Measurements from ENCODE around the gene PALLD.

PALLD gene

DNA sequence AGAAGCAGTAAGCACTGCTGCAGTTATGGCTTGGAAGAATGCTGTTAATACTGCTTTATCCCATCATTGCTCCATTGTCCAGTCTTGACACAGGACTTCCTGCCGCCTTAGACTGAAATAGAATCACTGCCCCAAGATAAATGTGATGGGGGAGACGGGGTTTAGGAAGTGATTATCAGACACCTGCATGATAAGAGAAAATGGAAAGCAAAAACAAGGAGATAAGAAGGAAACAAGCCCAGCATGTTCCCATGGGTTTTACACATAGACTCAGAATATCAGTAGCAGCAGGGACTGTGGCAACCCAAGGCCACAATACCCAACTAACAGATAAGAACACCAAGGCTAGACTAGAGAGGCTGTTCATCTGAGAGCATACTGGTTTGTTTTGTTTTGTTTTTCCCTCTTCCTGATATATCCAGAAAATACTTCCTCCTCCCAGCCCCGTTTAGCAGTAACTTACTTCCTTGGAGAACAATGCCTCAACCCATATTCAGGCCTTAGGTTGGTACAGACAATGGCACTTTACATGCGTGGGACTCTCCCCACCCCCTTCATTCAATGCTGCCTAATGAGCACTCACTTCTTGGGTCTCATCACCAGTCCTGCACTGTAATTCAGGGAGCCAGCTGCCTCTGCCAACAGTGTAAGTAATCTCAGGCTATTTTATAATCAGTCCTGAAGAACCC, 280.6 kb downstream of the PALLD start (continued):
- TF ChIP-seq REPIN1 (tag by site-specific recombination; IDR thresholded peaks at IDR 0.05; ENCODE audit: low read depth) (no peak), KLF7 (tag by site-specific recombination; IDR thresholded peaks at IDR 0.05; ENCODE audit: borderline replicate concordance) (no peak), ZNF707 (tag by site-specific recombination; IDR thresholded peaks at IDR 0.05) (no peak), ZBTB20 (tag by site-specific recombination; IDR thresholded peaks at IDR 0.05) (no peak), IKZF3 (tag by site-specific recombination; IDR thresholded peaks at IDR 0.05) (no peak), ZFHX2 (tag by site-specific recombination; conservative IDR thresholded peaks at IDR 0.05) (no peak)
- TF ChIP-seq, protein P1, sequence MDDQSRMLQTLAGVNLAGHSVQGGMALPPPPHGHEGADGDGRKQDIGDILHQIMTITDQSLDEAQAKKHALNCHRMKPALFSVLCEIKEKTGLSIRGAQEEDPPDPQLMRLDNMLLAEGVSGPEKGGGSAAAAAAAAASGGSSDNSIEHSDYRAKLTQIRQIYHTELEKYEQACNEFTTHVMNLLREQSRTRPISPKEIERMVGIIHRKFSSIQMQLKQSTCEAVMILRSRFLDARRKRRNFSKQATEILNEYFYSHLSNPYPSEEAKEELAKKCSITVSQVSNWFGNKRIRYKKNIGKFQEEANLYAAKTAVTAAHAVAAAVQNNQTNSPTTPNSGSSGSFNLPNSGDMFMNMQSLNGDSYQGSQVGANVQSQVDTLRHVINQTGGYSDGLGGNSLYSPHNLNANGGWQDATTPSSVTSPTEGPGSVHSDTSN (CRISPR knock-in tag; IDR thresholded peaks at IDR 0.05): no peak

DNA sequence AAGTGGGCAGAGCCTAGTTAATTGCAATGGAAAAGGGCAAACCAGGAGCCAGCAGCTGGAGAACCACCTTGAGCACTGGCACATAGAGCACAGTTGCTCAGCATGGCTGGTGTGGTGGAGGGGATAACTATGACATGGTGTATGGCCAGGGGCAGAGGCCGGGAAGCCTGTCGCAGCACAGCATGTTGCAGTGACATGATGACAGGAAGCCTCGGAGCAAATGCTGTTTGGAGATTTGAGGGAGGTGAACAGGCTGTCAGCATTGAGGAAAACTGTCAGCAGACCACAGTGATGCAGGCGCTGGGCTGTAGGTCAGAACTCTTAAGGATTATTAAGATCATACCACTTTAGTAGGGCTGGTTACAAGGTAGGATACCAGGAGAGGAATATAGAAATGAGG, 284.5 kb downstream of the PALLD start:
- TF ChIP-seq REPIN1 (tag by site-specific recombination; IDR thresholded peaks at IDR 0.05; ENCODE audit: low read depth) (no peak), ZNF423 (tag by site-specific recombination; IDR thresholded peaks at IDR 0.05) (no peak), SP3 (tag by site-specific recombination; IDR thresholded peaks at IDR 0.05) (no peak), ZNF670 (tag by site-specific recombination; IDR thresholded peaks at IDR 0.05; ENCODE audit: low read depth) (no peak), MYNN (tag by site-specific recombination; IDR thresholded peaks at IDR 0.05; ENCODE audit: borderline replicate concordance) (no peak), BCL11B (tag by site-specific recombination; IDR thresholded peaks at IDR 0.05; ENCODE audit: low read depth) (no peak), ZNF266 (tag by site-specific recombination; IDR thresholded peaks at IDR 0.05; ENCODE audit: low read depth) (no peak), ZNF2 (tag by site-specific recombination; IDR thresholded peaks at IDR 0.05) (no peak)
- TF ChIP-seq, protein P2, sequence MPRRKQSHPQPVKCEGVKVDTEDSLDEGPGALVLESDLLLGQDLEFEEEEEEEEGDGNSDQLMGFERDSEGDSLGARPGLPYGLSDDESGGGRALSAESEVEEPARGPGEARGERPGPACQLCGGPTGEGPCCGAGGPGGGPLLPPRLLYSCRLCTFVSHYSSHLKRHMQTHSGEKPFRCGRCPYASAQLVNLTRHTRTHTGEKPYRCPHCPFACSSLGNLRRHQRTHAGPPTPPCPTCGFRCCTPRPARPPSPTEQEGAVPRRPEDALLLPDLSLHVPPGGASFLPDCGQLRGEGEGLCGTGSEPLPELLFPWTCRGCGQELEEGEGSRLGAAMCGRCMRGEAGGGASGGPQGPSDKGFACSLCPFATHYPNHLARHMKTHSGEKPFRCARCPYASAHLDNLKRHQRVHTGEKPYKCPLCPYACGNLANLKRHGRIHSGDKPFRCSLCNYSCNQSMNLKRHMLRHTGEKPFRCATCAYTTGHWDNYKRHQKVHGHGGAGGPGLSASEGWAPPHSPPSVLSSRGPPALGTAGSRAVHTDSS (tag by site-specific recombination; IDR thresholded peaks at IDR 0.05): no peak
- TF ChIP-seq, protein P3, sequence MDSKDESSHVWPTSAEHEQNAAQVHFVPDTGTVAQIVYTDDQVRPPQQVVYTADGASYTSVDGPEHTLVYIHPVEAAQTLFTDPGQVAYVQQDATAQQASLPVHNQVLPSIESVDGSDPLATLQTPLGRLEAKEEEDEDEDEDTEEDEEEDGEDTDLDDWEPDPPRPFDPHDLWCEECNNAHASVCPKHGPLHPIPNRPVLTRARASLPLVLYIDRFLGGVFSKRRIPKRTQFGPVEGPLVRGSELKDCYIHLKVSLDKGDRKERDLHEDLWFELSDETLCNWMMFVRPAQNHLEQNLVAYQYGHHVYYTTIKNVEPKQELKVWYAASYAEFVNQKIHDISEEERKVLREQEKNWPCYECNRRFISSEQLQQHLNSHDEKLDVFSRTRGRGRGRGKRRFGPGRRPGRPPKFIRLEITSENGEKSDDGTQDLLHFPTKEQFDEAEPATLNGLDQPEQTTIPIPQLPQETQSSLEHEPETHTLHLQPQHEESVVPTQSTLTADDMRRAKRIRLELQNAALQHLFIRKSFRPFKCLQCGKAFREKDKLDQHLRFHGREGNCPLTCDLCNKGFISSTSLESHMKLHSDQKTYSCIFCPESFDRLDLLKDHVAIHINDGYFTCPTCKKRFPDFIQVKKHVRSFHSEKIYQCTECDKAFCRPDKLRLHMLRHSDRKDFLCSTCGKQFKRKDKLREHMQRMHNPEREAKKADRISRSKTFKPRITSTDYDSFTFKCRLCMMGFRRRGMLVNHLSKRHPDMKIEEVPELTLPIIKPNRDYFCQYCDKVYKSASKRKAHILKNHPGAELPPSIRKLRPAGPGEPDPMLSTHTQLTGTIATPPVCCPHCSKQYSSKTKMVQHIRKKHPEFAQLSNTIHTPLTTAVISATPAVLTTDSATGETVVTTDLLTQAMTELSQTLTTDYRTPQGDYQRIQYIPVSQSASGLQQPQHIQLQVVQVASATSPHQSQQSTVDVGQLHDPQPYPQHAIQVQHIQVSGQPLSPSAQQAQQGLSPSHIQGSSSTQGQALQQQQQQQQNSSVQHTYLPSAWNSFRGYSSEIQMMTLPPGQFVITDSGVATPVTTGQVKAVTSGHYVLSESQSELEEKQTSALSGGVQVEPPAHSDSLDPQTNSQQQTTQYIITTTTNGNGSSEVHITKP (tag by site-specific recombination; IDR thresholded peaks at IDR 0.05): no peak
- TF ChIP-seq, protein P4, sequence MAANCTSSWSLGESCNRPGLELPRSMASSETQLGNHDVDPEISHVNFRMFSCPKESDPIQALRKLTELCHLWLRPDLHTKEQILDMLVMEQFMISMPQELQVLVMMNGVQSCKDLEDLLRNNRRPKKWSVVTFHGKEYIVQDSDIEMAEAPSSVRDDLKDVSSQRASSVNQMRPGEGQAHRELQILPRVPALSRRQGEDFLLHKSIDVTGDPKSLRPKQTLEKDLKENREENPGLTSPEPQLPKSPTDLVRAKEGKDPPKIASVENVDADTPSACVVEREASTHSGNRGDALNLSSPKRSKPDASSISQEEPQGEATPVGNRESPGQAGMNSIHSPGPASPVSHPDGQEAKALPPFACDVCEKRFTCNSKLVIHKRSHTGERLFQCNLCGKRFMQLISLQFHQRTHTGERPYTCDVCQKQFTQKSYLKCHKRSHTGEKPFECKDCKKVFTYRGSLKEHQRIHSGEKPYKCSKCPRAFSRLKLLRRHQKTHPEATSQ (tag by site-specific recombination; IDR thresholded peaks at IDR 0.05): no peak
- TF ChIP-seq, protein P5, sequence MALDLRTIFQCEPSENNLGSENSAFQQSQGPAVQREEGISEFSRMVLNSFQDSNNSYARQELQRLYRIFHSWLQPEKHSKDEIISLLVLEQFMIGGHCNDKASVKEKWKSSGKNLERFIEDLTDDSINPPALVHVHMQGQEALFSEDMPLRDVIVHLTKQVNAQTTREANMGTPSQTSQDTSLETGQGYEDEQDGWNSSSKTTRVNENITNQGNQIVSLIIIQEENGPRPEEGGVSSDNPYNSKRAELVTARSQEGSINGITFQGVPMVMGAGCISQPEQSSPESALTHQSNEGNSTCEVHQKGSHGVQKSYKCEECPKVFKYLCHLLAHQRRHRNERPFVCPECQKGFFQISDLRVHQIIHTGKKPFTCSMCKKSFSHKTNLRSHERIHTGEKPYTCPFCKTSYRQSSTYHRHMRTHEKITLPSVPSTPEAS (tag by site-specific recombination; IDR thresholded peaks at IDR 0.05): no peak
- H3K4me3 ChIP-seq (ENCODE audit: low read depth, low read length): no peak overlapping the region
- ChIA-PET CTCF (interaction anchor here (0.7 kb wide), 1 partner anchor 47 kb away, joined by 3 read pairs; no protein-coding TSS in a partner anchor), POLR2A (no interaction called here)
- H3K36me3 ChIP-seq (ENCODE audit: control insufficient read depth in 2 of 2, insufficient read depth in 1 of 2, low read length in 2 of 2): no peaks in the 10 kb centered on the region
- no peaks in the 10 kb centered on the region for H3K9me3 ChIP-seq (ENCODE audit: control insufficient read depth, insufficient read depth, low read depth, low read length)
- no peaks in the 10 kb centered on the region for H3K4me1 ChIP-seq (ENCODE audit: control insufficient read depth, insufficient read depth, low read length)
- no peak overlapping the region for H3K27ac ChIP-seq (ENCODE audit: extremely low read depth, low read depth, low read length)

Data from HEK293 (cell line).